A549 (cell line): Measurements from ENCODE around the gene KCNF1. TPM values are rescaled to one million over a fixed set of nuclear protein-coding genes. Genes with fewer than 3 reads are reported as not detected.

Experiments
- ATAC-seq, 2 experiments: fragments of 200-7000 bp in 1 of 2; fragments of >200 bp in 1 of 2; cut with Nextera tagmentation in 1 of 2; cut with Tn5 transposase in 1 of 2; 3 replicates each; pipeline versions ENCODE4 v1.8.0 to v1.9.1; 2018 to 2020; ENCODE audit warnings: mild to moderate bottlenecking in 1 of 2, moderate library complexity in 1 of 2
- CTCF ChIA-PET: fragments of 300-600 bp; sonication (Branson Sonifier 250); formaldehyde crosslinking; extraction: SDS; loops from one replicate; lab custom pipeline; 2021; ENCODE audit warnings: antibody characterized with exemption, inconsistent platforms; lab: Yijun Ruan, JAX
- POLR2A ChIA-PET: fragments of 350-600 bp; formaldehyde crosslinking; extraction: SDS; loops from one replicate; lab custom pipeline; 2021; ENCODE audit warnings: antibody characterized with exemption, inconsistent platforms; lab: Yijun Ruan, JAX
- DNase-seq, 2 experiments: peaks; one replicate each; pipeline versions ENCODE4 v3.0.0 to v3.0.0-alpha.2; 2011 to 2016; ENCODE audit warnings: low read depth in 1 of 2, low spot score in 1 of 2
- FAIRE-seq: peaks from 2 replicates; lab custom pipeline; 2011; peaks lifted over from hg19 to GRCh38; lab: Jason Lieb, UNC
- H3K27ac ChIP-seq, 2 experiments: fragments of >200 bp; sonication (Bioruptor Twin); formaldehyde crosslinking; 3 replicates each; pipeline ENCODE4 v1.5.1; 2016 to 2017
- H3K4me1 ChIP-seq: fragments of >200 bp; sonication (Bioruptor Twin); formaldehyde crosslinking; 3 replicates; pipeline ENCODE4 v1.6.1; 2016
- H3K4me2 ChIP-seq: fragments of >200 bp; sonication (Bioruptor Twin); formaldehyde crosslinking; 3 replicates; pipeline ENCODE4 v1.6.1; 2016
- H3K4me3 ChIP-seq: fragments of >200 bp; sonication (Bioruptor Twin); formaldehyde crosslinking; 3 replicates; pipeline ENCODE4 v1.5.1; 2016
- H3K9me3 ChIP-seq: fragments of >200 bp; sonication (Bioruptor Twin); formaldehyde crosslinking; 3 replicates; pipeline ENCODE4 v1.6.1; 2016
- BHLHE40 ChIP-seq: IDR thresholded peaks from 2 replicates; pipeline ENCODE4 v1.6.1; 2012; ENCODE audit warnings: low read depth, low read length, inconsistent platforms
- CBX8 ChIP-seq: fragments of 200-600 bp; sonication (generic); IDR thresholded peaks from 2 replicates; pipeline ENCODE4 v1.6.1; 2016
- CEBPB ChIP-seq, 2 experiments: fragments of >200 bp in 1 of 2; sonication (Bioruptor Twin) in 1 of 2; formaldehyde crosslinking in 1 of 2; IDR thresholded peaks; 2 replicates each; pipeline ENCODE4 v1.6.1; 2012 to 2016
- CHD4 ChIP-seq: fragments of 200-600 bp; sonication (generic); IDR thresholded peaks from 2 replicates; pipeline ENCODE4 v1.6.1; 2016; ENCODE audit warnings: antibody characterized with exemption, mild to moderate bottlenecking, borderline replicate concordance
- EP300 ChIP-seq, 2 experiments: fragments of >200 bp; sonication (Bioruptor Twin); formaldehyde crosslinking; IDR thresholded peaks; 2 replicates in 1 of 2; 3 replicates in 1 of 2; pipeline ENCODE4 v1.6.1; 2016 to 2017
- FOSB ChIP-seq: fragments of 250-450 bp; sonication (Bioruptor Pico); IDR thresholded peaks from 2 replicates; pipeline ENCODE4 v1.5.0; 2020; ENCODE audit warnings: mild to moderate bottlenecking, moderate library complexity
- FOSL2 ChIP-seq, 2 experiments: fragments of 450-650 bp in 1 of 2; fragments of >200 bp in 1 of 2; sonication (Bioruptor Twin) in 1 of 2; formaldehyde crosslinking; IDR thresholded peaks; 2 replicates each; pipeline versions ENCODE4 v1.5.0 to v1.6.1; 2016 to 2020; ENCODE audit warnings: mild to moderate bottlenecking in 1 of 2, moderate library complexity in 1 of 2
- HDAC2 ChIP-seq: fragments of 200-600 bp; sonication (generic); IDR thresholded peaks from 2 replicates; pipeline ENCODE4 v1.6.1; 2016
- HEYL ChIP-seq: fragments of 250-450 bp; sonication (Bioruptor Pico); IDR thresholded peaks from 2 replicates; pipeline ENCODE4 v1.8.0; 2021; ENCODE audit warnings: mild to moderate bottlenecking, moderate library complexity
- HOXA7 ChIP-seq: fragments of 250-450 bp; sonication (Bioruptor Pico); IDR thresholded peaks from 2 replicates; pipeline ENCODE4 v1.5.0; 2020; ENCODE audit warnings: mild to moderate bottlenecking, moderate library complexity
- KDM5A ChIP-seq: fragments of 200-600 bp; sonication (generic); IDR thresholded peaks from 2 replicates; pipeline ENCODE4 v1.6.1; 2016; ENCODE audit warnings: antibody characterized with exemption, mild to moderate bottlenecking
- MAZ ChIP-seq: fragments of 150-350 bp; IDR thresholded peaks from 2 replicates; pipeline ENCODE4 v1.6.1; 2014; ENCODE audit warnings: antibody characterized with exemption, low read depth, low read length, borderline replicate concordance
- PHF8 ChIP-seq: fragments of 200-600 bp; sonication (generic); IDR thresholded peaks from 2 replicates; pipeline ENCODE4 v1.6.1; 2016; ENCODE audit warnings: low read depth, mild to moderate bottlenecking, antibody characterized with exemption, moderate library complexity, borderline replicate concordance
- POLR2AphosphoS2 ChIP-seq: conservative IDR thresholded peaks from 2 replicates; pipeline ENCODE4 v1.6.1; 2012; ENCODE audit warnings: low read length, improper control_type of control experiment, inconsistent platforms
- RAD21 ChIP-seq, 2 experiments: fragments of >200 bp in 1 of 2; sonication (Bioruptor Twin) in 1 of 2; formaldehyde crosslinking in 1 of 2; IDR thresholded peaks in 1 of 2; conservative IDR thresholded peaks in 1 of 2; 2 replicates in 1 of 2; 3 replicates in 1 of 2; pipeline ENCODE4 v1.6.1; 2012 to 2018; ENCODE audit warnings: inconsistent platforms in 1 of 2
- RCOR1 ChIP-seq: fragments of 150-350 bp; IDR thresholded peaks from 2 replicates; pipeline ENCODE4 v1.6.1; 2014; ENCODE audit warnings: antibody characterized with exemption, low read length, low read depth
- RNF2 ChIP-seq: fragments of 200-600 bp; sonication (generic); IDR thresholded peaks from 2 replicates; pipeline ENCODE4 v1.6.1; 2016; ENCODE audit warnings: low read depth, mild to moderate bottlenecking, antibody characterized with exemption, moderate library complexity, borderline replicate concordance
- SMC3 ChIP-seq: fragments of >200 bp; sonication (Bioruptor Twin); formaldehyde crosslinking; IDR thresholded peaks from 3 replicates; pipeline ENCODE4 v1.6.1; 2018; ENCODE audit warnings: inconsistent platforms
- SREBF2 ChIP-seq: fragments of 450-650 bp; IDR thresholded peaks from 2 replicates; pipeline ENCODE4 v1.6.1; 2014; ENCODE audit warnings: mild to moderate bottlenecking, moderate library complexity
- TFCP2L1 ChIP-seq: fragments of 250-450 bp; sonication (Bioruptor Pico); IDR thresholded peaks from 2 replicates; pipeline ENCODE4 v1.5.0; 2021; ENCODE audit warnings: mild to moderate bottlenecking
- WGBS: methylation state at CpG from one replicate; pipeline ENCODE4 v1.1.6; 2017; ENCODE audit errors: missing lambda C conversion rate; 5-methylcytosine and 5-hydroxymethylcytosine counted together
- polyA plus RNA-seq, 4 experiments: library from polyadenylated mRNA; depleted of rRNA in 3 of 4; stranded (reverse); fragments of >200 nt; fragmentation: RNase III in 1 of 4; extraction: RNeasy Plus Mini Kit Qiagen cat#74134 plus additional on column Dnase treatment in 1 of 4; gene quantifications; 2 replicates in 3 of 4; 3 replicates in 1 of 4; pipeline ENCODE4 v1.2.3, GENCODE V29; 2011 to 2017
- TF ChIP-seq, protein P1 (sequence below): IDR thresholded peaks from 2 replicates; pipeline ENCODE4 v1.6.1; 2012
- TF ChIP-seq, protein P2 (sequence below): fragments of >200 bp; sonication (Bioruptor Twin); formaldehyde crosslinking; IDR thresholded peaks from 3 replicates; pipeline ENCODE4 v1.5.1; 2016

Gene KCNF1
- polyA plus RNA-seq, 2 of the 4 experiments (the other 2 are of a cell fraction): 3.7 to 4.4 TPM

DNA sequence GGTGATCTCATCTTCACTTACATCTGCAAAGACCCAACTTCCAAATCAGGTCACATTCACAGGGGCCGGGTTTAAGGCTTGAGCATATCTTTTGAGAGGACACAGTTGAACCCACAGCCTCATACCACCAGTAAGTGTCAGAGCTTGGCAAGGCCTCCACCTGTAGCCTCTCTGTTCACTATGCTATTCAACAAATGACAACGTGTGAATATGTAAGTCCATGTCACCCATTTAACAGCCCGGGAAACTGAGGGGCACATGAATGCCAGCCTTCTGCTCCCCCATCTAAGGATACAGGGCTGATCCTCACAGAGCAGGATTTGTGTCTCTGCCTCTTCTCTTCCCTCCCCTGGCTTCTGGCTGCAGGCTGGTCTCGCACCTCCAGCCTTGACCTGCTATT lies 3.5 kb upstream of the KCNF1 start:
- no peaks in the 10 kb centered on the region for H3K9me3 ChIP-seq
- 86% methylated on average over 4 of the region's 4 CpGs for WGBS
- FAIRE-seq: no peak
- POLR2A ChIA-PET: no interaction called here
- TF ChIP-seq FOSL2 (IDR thresholded peaks at IDR 0.05) (no peak), FOSL2 (CRISPR knock-in tag; IDR thresholded peaks at IDR 0.05) (no peak), TFCP2L1 (CRISPR knock-in tag) (no peak), HEYL (CRISPR knock-in tag) (no peak), CHD4 (no peak), POLR2AphosphoS2 (no peak), SMC3 (no peak), HOXA7 (CRISPR knock-in tag) (no peak), FOSB (CRISPR knock-in tag) (no peak), RCOR1 (no peak), EP300 (IDR thresholded peaks at IDR 0.05) (no peak), PHF8 (no peak), HDAC2 (no peak), KDM5A (no peak), CEBPB (IDR thresholded peaks at IDR 0.05) (no peak)
- TF ChIP-seq, protein P1, sequence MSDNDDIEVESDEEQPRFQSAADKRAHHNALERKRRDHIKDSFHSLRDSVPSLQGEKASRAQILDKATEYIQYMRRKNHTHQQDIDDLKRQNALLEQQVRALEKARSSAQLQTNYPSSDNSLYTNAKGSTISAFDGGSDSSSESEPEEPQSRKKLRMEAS: no peak
- TF ChIP-seq, all 56 proteins: peak for 0
- CTCF ChIA-PET: interaction anchor here (0.6 to 10.2 kb wide), 10 partner anchors 8 to 653 kb away, joined by 3 to 123 read pairs (median 18); no protein-coding TSS in a partner anchor
- no peak for DNase-seq
- Histone ChIP-seq H3K4me2 (no peak overlapping the region), H3K27ac (no peak overlapping the region), H3K4me1 (peaks cover 6% of the 10 kb centered on the region), H3K4me3 (no peak overlapping the region)
- ATAC-seq: no peak

DNA sequence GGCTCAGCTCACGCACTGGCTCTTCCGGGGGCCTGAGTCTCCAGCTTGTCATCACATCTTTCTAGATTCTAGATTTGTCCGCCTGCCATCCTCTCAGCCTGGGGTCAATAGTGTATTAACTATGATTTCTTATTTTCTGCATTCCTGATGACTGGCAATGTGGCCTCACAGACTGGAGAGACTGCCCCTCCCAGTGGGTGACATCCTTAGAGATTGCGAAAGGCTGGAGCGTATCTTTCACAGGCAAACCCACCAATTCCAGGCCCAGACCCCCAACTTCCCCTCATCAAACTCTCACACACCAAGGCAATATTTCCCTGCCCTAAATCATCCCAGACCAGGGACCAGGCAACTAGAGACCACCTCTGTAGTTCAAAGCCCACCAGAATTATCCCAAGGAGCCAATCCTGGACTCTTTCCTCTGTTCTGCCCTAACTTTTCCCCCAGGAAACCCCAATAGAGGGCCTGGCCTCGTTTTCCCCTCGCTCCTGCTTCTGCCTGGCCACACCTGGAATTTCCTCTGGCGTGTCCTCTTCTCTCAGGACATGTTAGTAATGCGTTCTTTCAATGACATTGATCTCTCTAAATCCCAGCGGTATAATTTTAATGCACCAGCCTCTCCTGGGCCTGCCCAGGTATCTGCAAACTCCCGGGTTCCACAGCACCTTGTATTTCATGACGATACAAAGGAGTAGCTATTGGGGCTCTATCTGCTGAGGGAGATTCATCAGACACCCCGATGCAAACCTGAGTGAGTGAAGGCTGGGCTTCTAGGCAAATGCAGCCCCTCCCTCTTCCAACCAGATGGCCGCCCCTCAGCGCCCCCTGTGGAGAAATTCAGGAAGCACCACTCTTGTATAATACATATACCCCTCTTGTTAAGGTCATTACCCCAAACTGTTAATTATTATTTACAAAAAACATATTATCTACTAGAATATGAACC lies 2.4 kb upstream of the KCNF1 start:
- no peak overlapping the region for H3K27ac ChIP-seq
- H3K4me3 ChIP-seq: no peak overlapping the region
- 77% methylated on average over 15 of the region's 15 CpGs for WGBS
- FAIRE-seq: no peak
- peaks cover 13% of the 10 kb centered on the region for H3K4me1 ChIP-seq
- TF ChIP-seq RNF2: no peak
- TF ChIP-seq, protein P2, sequence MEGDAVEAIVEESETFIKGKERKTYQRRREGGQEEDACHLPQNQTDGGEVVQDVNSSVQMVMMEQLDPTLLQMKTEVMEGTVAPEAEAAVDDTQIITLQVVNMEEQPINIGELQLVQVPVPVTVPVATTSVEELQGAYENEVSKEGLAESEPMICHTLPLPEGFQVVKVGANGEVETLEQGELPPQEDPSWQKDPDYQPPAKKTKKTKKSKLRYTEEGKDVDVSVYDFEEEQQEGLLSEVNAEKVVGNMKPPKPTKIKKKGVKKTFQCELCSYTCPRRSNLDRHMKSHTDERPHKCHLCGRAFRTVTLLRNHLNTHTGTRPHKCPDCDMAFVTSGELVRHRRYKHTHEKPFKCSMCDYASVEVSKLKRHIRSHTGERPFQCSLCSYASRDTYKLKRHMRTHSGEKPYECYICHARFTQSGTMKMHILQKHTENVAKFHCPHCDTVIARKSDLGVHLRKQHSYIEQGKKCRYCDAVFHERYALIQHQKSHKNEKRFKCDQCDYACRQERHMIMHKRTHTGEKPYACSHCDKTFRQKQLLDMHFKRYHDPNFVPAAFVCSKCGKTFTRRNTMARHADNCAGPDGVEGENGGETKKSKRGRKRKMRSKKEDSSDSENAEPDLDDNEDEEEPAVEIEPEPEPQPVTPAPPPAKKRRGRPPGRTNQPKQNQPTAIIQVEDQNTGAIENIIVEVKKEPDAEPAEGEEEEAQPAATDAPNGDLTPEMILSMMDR: peak; percentile 47; the same call in 1 of the 3 replicates
- peak; percentile 7 to 45; a peak in 2 of 4 replicates for TF ChIP-seq CEBPB (IDR thresholded peaks at IDR 0.05)
- no peak for TF ChIP-seq CBX8
- peak; percentile 35 to 48; a peak in 3 of 5 replicates for TF ChIP-seq RAD21 (conservative IDR thresholded peaks at IDR 0.05 in 1 of 2, IDR thresholded peaks at IDR 0.05 in 1 of 2)
- 0 out of 3 replicates have a peak, but pooled peaks have one; percentile 22 for TF ChIP-seq SMC3
- TF ChIP-seq HEYL (CRISPR knock-in tag): no peak
- TF ChIP-seq, all 56 proteins: peak for 4
- Histone ChIP-seq H3K4me2 (no peak overlapping the region), H3K9me3 (no peaks in the 10 kb centered on the region)
- peak; percentile 42 to 50 for DNase-seq
- ATAC-seq: peak in 1 of 2 experiments; percentile 43; a peak in 3 of 6 replicates
- CTCF ChIA-PET: interaction anchor here (0.7 to 10.2 kb wide), 18 partner anchors 8 to 223 kb away, joined by 3 to 123 read pairs (median 6); a partner anchor contains a TSS
- POLR2A ChIA-PET: interaction anchor here (0.6 kb wide), 1 partner anchor 172 kb away, joined by 3 read pairs; no protein-coding TSS in a partner anchor

DNA sequence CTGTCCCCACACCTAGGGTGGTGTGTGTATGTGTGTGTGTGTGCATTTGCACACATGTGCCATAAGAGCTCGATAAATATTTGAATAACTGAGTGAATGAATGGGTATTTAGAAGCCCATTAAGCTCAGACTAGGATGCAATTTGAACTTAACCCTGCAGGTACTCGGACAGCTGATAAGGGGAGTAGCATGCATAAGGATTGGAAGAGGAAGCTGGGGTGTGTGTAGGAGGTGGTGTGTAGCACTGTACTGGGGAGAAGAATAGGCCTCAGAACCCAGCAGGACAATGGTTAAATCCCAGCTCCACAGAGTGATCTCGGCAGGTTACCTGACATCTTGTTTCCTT lies 1.8 kb upstream of the KCNF1 start:
- ChIA-PET POLR2A (interaction anchor here (0.6 kb wide), 1 partner anchor 171 kb away, joined by 3 read pairs; no protein-coding TSS in a partner anchor), CTCF (interaction anchor here (0.7 to 10.2 kb wide), 17 partner anchors 11 to 844 kb away, joined by 3 to 123 read pairs (median 6); a partner anchor contains a TSS)
- TF ChIP-seq MAZ (0 out of 2 replicates have a peak, but pooled peaks have one; percentile 19), SREBF2 (no peak), BHLHE40 (no peak)

More for the DNA sequence above, 1.8 kb upstream of the KCNF1 start:
- WGBS: 54% methylated on average over 3 of the region's 3 CpGs
- no peak for FAIRE-seq
- no peaks in the 10 kb centered on the region for H3K9me3 ChIP-seq
- H3K27ac ChIP-seq: no peak overlapping the region
- no peak overlapping the region for H3K4me3 ChIP-seq
- DNase-seq: no peak
- H3K4me2 ChIP-seq: no peak overlapping the region
- ATAC-seq: no peak
- H3K4me1 ChIP-seq: peaks cover 13% of the 10 kb centered on the region
